ENCODE data around the gene PLEKHA3. TPM values are rescaled to one million over a fixed set of nuclear protein-coding genes. Genes with fewer than 3 reads are reported as not detected.
"Not testable (repeated sequence)": the region's sequence is repeated elsewhere in the genome, so short reads cannot be mapped to it uniquely, and the experiment has no call there.

Gene PLEKHA3
- total RNA-seq, 2 donors from 2014 or later = 19.3 to 26.1 TPM

DNA sequence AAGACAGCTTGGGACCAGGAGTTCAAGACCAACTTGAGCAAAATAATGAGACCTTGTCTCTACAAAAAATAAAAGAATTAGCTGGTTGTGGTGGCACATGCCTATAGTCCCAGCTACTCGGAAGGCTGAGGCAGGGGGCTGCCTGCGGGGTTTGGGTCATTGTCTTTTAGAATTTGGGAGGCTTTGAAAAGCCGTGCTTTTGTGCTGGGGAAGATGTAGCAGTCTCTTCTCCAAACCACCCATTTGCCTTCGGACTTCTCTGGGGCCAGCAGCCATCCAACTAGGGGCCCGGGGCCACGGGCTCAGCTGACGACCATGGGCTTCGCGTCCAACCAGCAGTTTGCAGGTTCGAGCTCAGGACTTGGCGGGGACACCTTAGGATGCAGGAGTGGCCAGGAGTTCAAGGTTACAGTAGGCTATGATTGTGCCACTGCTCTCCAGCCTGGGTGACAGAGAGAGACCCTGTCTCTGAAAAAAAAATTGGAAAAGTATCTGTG is 22.8 kb upstream of the PLEKHA3 start:
- Histone ChIP-seq H3K27me3 (no peaks in the 10 kb centered on the region), H3K27ac (no peak overlapping the region), H3K36me3 (no peaks in the 10 kb centered on the region), H3K4me3 (no peak overlapping the region), H3K9ac (ENCODE audit: low read depth in 2 of 2, low read length in 2 of 2) (no peak overlapping the region), H3K9me3 (no peaks in the 10 kb centered on the region), H3K4me1 (no peaks in the 10 kb centered on the region)
- intact Hi-C loops (cut with DNase I) = no loop called here
- no peak for DNase-seq
- TF ChIP-seq, protein P1, sequence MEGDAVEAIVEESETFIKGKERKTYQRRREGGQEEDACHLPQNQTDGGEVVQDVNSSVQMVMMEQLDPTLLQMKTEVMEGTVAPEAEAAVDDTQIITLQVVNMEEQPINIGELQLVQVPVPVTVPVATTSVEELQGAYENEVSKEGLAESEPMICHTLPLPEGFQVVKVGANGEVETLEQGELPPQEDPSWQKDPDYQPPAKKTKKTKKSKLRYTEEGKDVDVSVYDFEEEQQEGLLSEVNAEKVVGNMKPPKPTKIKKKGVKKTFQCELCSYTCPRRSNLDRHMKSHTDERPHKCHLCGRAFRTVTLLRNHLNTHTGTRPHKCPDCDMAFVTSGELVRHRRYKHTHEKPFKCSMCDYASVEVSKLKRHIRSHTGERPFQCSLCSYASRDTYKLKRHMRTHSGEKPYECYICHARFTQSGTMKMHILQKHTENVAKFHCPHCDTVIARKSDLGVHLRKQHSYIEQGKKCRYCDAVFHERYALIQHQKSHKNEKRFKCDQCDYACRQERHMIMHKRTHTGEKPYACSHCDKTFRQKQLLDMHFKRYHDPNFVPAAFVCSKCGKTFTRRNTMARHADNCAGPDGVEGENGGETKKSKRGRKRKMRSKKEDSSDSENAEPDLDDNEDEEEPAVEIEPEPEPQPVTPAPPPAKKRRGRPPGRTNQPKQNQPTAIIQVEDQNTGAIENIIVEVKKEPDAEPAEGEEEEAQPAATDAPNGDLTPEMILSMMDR (IDR thresholded peaks at IDR 0.05) = no peak

DNA sequence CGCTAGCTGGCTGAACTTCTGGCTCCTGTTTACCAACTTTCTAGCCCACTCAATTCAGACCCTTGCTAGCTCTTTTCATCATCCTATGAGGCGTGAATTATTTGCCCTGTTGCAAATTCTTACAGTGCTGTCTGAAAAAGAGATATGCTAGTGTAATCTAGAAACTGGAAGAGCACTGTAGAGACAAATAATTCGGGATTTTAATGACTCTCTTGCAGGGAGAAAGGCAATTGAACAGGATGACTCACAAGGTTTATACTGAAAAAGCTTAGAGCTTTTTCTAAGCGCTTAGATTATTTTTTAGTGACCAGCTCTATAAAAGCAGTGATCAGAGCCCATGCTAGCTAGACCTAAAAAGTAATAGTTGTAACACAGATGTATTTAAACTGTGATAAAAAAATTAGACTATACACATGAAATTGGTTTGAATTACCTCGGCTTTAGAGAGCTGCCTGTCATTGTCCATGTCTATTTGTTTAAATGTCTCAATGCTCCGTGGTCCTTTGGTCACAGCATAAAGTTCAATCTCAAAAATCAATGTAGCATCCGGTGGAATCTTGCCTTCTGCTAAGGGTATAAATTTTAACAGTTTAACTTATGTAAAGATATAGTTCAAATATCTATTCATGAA is 10.9 kb upstream of the PLEKHA3 start:
- Histone ChIP-seq H3K9ac (ENCODE audit: low read depth in 2 of 2, low read length in 2 of 2) (no peak overlapping the region), H3K27ac (no peak overlapping the region)
- intact Hi-C loops (cut with DNase I) = no loop called here

DNA sequence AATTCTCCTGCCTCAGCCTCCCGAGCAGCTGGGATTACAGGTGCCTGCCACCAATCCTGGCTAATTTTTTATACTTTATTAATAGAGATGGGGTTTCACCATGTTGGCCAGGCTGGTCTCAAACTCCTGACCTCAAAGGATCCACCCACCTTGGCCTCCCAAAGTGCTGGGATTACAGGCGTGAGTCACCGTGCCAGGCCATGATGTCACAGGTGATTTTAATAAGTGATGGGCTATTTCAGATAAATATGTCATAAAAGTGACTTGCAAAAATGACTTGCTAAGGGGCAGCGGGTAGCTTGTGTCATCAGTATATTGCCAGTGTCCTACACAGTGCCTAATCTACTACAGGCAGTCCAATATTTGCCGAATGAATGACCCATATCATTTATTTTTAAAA is 8.9 kb upstream of the PLEKHA3 start:
- H3K9ac ChIP-seq (ENCODE audit: low read depth in 2 of 2, low read length in 2 of 2); H3K9me3 ChIP-seq; H3K4me1 ChIP-seq; intact Hi-C loops (cut with DNase I); H3K27ac ChIP-seq; H3K4me3 ChIP-seq; DNase-seq; H3K36me3 ChIP-seq; H3K27me3 ChIP-seq: not testable (repeated sequence)

More for the DNA sequence above, 10.9 kb upstream of the PLEKHA3 start:
- no peaks in the 10 kb centered on the region for H3K9me3 ChIP-seq
- H3K4me3 ChIP-seq = no peak overlapping the region
- H3K4me1 ChIP-seq = no peaks in the 10 kb centered on the region
- H3K36me3 ChIP-seq = no peaks in the 10 kb centered on the region
- TF ChIP-seq, protein P1 (IDR thresholded peaks at IDR 0.05) = no peak
- DNase-seq = no peak
- no peaks in the 10 kb centered on the region for H3K27me3 ChIP-seq

DNA sequence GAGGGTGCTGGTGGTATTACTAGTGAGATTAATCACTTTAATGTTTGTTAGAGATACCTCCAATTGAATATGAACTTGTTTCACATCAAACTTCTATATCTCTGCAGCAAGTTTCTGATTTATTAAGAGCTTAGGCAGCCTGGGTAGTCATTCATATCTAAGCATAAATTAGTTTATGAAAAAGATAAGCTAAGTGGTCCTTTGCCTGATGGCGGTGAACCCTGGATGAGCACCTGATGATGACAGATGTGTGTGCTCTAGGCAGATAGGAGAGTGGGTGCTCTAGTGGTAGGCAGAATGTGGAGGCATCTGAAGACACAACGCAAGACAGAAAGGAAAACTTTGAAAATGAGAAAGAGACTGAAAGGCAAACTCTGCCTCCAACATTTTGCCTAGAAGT is 6.9 kb upstream of the PLEKHA3 start:
- Histone ChIP-seq H3K36me3 (no peaks in the 10 kb centered on the region), H3K4me1 (no peaks in the 10 kb centered on the region), H3K4me3 (no peak overlapping the region), H3K9me3 (no peaks in the 10 kb centered on the region), H3K9ac (ENCODE audit: low read depth in 2 of 2, low read length in 2 of 2) (no peak overlapping the region), H3K27me3 (no peaks in the 10 kb centered on the region), H3K27ac (no peak overlapping the region)
- TF ChIP-seq, protein P1 (IDR thresholded peaks at IDR 0.05) = no peak
- no peak for DNase-seq
- intact Hi-C loops (cut with DNase I) = no loop called here

DNA sequence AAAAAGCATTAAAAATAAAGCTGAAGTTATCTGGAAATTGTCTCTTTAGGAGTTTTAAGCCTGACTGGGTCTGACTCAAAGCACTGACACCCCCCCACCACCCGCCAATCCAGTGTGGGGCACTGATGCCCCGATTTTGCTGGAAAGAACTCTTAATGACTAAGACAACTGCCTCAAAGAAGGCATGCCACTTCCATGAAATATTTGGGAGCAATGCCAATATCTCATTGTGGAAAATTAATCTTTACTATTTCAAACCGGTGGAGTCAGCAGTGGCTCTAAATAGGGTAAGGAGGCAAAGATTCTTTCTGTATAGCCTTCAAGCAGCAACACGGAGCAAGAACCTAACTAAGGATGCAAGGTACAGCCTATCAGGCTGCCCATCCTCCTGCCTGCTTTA is 6.3 kb upstream of the PLEKHA3 start:
- intact Hi-C loops (cut with DNase I) = no loop called here
- Histone ChIP-seq H3K36me3 (no peaks in the 10 kb centered on the region), H3K4me1 (no peaks in the 10 kb centered on the region), H3K9me3 (no peaks in the 10 kb centered on the region), H3K4me3 (no peak overlapping the region), H3K9ac (ENCODE audit: low read depth in 2 of 2, low read length in 2 of 2) (no peak overlapping the region), H3K27ac (no peak overlapping the region), H3K27me3 (no peaks in the 10 kb centered on the region)
- DNase-seq = no peak
- TF ChIP-seq, protein P1 (IDR thresholded peaks at IDR 0.05) = no peak

DNA sequence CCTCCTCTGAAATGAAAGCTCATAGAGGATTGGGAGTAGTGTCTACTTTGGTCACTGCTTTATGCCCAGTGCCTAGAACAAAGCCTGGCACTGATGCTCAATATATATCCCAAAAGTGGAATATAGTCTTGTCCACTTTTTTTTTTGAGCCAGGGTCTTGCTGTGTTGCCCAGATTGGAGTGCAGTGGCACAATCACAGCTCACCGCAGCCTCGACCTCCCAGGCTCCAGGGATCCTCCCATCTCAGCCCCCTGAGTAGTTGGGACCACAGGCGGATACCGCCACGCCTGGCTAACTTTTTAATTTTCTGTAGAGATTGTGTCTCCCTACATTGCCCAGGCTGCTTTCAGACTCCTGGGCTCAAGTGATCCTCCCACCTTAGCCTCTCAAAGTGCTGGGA is 5.7 kb upstream of the PLEKHA3 start:
- intact Hi-C loops (cut with DNase I) = no loop called here
- Histone ChIP-seq H3K4me3 (no peak overlapping the region), H3K9ac (ENCODE audit: low read depth in 2 of 2, low read length in 2 of 2) (no peak overlapping the region), H3K27ac (no peak overlapping the region), H3K36me3 (no peaks in the 10 kb centered on the region), H3K9me3 (no peaks in the 10 kb centered on the region), H3K4me1 (peaks cover 5% of the 10 kb centered on the region), H3K27me3 (no peaks in the 10 kb centered on the region)
- TF ChIP-seq, protein P1 (IDR thresholded peaks at IDR 0.05) = no peak
- DNase-seq = no peak
